Thyroid gland (tissue), 4 donors: ENCODE data around the gene SHISAL2A. TPM values are rescaled to one million over a fixed set of nuclear protein-coding genes. Genes with fewer than 3 reads are reported as not detected.
A peak's percentile ranks its signal among the peaks of the same experiment; 100 is the strongest.

Experiments
- DNase-seq, 2 donors: peaks; one replicate each; pipeline ENCODE4 v3.0.0-alpha.2; 2019
- H3K27ac ChIP-seq, 3 donors: fragments of 200-600 bp; sonication (generic); 1 replicate in 2 of 3; 2 replicates in 1 of 3; pipeline ENCODE4 v1.5.1; 2016 to 2019; ENCODE audit warnings: mild to moderate bottlenecking in 1 of 3, moderate library complexity in 1 of 3
- H3K27me3 ChIP-seq: fragments of 200-600 bp; sonication (generic); one replicate; pipeline ENCODE4 v1.5.1; 2019
- H3K36me3 ChIP-seq, 2 donors: fragments of 200-600 bp; sonication (generic); one replicate each; pipeline ENCODE4 v1.5.1; 2016 to 2019
- H3K4me1 ChIP-seq, 2 donors: fragments of 200-600 bp; sonication (generic); one replicate each; pipeline ENCODE4 v1.5.1; 2017 to 2019
- H3K4me3 ChIP-seq, 3 donors: fragments of 200-600 bp; sonication (generic); replicated peaks in 1 of 3; 1 replicate in 2 of 3; 2 replicates in 1 of 3; pipeline ENCODE4 v1.5.1; 2016; ENCODE audit warnings: mild to moderate bottlenecking in 1 of 3
- H3K9me3 ChIP-seq: fragments of 200-600 bp; sonication (generic); one replicate; pipeline ENCODE4 v1.5.1; 2017
- POLR2A ChIP-seq, 2 donors: fragments of 450-650 bp; IDR thresholded peaks; one replicate each; pipeline ENCODE4 v1.6.1; 2017; ENCODE audit warnings: antibody characterized with exemption in 2 of 2, mild to moderate bottlenecking in 2 of 2, moderate library complexity in 1 of 2
- WGBS, 2 donors: methylation state at CpG; one replicate each; pipeline ENCODE4 v1.1.5; 2017; 5-methylcytosine and 5-hydroxymethylcytosine counted together
- intact Hi-C: fragments of 100-400 bp; cut with DNase I; formaldehyde crosslinking; loops from one replicate; pipeline ENCODE4 v1.15.1; 2023
- total RNA-seq, 4 donors: library from RNA; depleted of rRNA; stranded (reverse); fragments of >200 nt; gene quantifications; one replicate each; pipeline ENCODE4 v1.2.3, GENCODE V29; 2016
- TF ChIP-seq, protein P1 (sequence below), 6 experiments: fragments of 200-600 bp in 3 of 6; fragments of 450-650 bp in 3 of 6; sonication (generic) in 3 of 6; IDR thresholded peaks; one replicate each; pipeline ENCODE4 v1.5.1; 2016 to 2019; ENCODE audit warnings: antibody characterized with exemption in 6 of 6, mild to moderate bottlenecking in 2 of 6, inconsistent platforms in 1 of 6, moderate library complexity in 1 of 6

SHISAL2A gene
- total RNA-seq, 4 donors from 2014 or later = 0.75 to 1.1 (median 0.94) TPM; not detected in 1

DNA sequence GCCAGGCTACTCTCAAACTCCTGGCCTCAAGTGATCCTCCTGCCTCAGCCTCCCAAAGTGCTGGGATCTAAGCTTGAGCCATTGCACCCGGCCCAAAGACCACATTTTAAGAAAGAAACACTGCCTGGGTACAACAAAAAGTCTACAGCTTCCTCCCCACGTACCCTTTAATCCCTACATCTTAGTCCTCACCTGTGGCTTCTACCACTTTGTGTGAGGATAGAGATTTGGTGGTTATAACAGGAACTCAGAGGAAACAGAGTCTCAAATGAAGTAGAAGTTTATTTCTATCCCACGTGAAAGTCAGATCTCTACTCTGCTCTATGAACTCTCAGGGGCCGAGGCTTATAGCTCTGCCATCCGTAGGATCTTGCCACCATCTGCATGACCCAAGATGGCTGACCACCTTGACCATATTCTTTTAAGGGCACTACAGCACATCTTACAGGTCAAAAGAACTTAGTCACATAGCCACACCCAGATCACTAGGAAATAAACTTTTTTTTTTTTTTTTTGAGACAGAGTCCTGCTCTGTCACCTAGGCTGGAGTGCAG is 17.4 kb upstream of the SHISAL2A start:
- H3K36me3 ChIP-seq = no peaks in the 10 kb centered on the region
- 76 to 88% methylated on average over 5 of the region's 5 CpGs for WGBS, 2 donors
- TF ChIP-seq, protein P1, sequence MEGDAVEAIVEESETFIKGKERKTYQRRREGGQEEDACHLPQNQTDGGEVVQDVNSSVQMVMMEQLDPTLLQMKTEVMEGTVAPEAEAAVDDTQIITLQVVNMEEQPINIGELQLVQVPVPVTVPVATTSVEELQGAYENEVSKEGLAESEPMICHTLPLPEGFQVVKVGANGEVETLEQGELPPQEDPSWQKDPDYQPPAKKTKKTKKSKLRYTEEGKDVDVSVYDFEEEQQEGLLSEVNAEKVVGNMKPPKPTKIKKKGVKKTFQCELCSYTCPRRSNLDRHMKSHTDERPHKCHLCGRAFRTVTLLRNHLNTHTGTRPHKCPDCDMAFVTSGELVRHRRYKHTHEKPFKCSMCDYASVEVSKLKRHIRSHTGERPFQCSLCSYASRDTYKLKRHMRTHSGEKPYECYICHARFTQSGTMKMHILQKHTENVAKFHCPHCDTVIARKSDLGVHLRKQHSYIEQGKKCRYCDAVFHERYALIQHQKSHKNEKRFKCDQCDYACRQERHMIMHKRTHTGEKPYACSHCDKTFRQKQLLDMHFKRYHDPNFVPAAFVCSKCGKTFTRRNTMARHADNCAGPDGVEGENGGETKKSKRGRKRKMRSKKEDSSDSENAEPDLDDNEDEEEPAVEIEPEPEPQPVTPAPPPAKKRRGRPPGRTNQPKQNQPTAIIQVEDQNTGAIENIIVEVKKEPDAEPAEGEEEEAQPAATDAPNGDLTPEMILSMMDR (IDR thresholded peaks at IDR 0.05) = no peak
- no peak for TF ChIP-seq POLR2A (IDR thresholded peaks at IDR 0.05)
- no peaks in the 10 kb centered on the region for H3K27me3 ChIP-seq
- peaks cover 0 to 10% of the 10 kb centered on the region in 2 donors for H3K4me1 ChIP-seq
- H3K27ac ChIP-seq = no peak overlapping the region
- H3K4me3 ChIP-seq = no peak overlapping the region
- no peaks in the 10 kb centered on the region for H3K9me3 ChIP-seq
- DNase-seq = no peak
- intact Hi-C loops = no loop called here

DNA sequence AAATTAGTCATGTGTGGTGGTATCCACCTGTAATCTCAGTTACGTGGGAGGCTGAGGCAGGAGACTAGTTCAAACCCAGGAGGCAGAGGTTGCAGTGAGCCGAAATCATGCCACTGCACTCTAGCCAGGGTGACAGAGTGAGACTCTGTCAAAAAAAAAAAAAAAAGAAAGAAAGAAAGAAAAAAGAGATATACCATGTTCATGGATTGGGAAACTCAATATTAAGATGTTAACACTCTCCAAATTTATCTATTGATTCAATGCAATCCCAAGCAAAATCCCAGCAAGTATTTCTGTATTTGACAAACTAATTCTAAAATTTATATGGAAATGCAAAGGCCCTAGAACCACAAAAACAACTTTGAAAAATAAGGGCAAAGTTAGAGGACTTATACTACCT is 11.0 kb upstream of the SHISAL2A start:
- Histone ChIP-seq H3K27ac (no peak overlapping the region), H3K9me3 (no peaks in the 10 kb centered on the region), H3K4me3 (no peak overlapping the region), H3K4me1 (no peaks in the 10 kb centered on the region), H3K36me3 (no peaks in the 10 kb centered on the region), H3K27me3 (no peaks in the 10 kb centered on the region)
- intact Hi-C loops = no loop called here
- TF ChIP-seq, protein P1 (IDR thresholded peaks at IDR 0.05) = no peak
- no peak for TF ChIP-seq POLR2A (IDR thresholded peaks at IDR 0.05)
- 96 to 99% methylated on average over 2 of the region's 2 CpGs for WGBS, 2 donors
- DNase-seq = no peak

DNA sequence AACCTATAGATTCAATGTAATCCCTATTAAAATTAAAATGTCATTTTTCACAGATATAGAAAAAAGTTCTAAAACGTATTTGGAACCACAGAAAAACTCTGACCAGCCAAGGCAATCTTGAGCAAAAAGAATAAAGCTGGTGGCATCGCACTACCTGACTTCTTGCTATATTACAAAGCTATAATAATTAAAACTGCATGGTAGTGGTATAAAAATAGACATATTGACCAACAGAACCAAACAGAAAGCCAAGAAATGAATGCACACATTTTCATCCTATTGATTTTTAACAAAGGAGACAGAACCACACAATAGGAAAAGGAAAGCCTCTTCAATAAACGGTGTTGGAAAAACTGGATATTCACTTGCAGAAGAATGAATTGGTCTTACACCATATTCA is 9.2 kb upstream of the SHISAL2A start:
- Histone ChIP-seq H3K4me1 (peaks cover 0 to under 1% of the 10 kb centered on the region in 2 donors), H3K27me3 (no peaks in the 10 kb centered on the region), H3K27ac (no peak overlapping the region), H3K36me3 (no peaks in the 10 kb centered on the region), H3K9me3 (no peaks in the 10 kb centered on the region), H3K4me3 (no peak overlapping the region)
- intact Hi-C loops = no loop called here
- DNase-seq = no peak
- TF ChIP-seq, protein P1 (IDR thresholded peaks at IDR 0.05) = no peak
- no peak for TF ChIP-seq POLR2A (IDR thresholded peaks at IDR 0.05)
- WGBS, 2 donors = 95 to 97% methylated on average over 3 of the region's 3 CpGs

DNA sequence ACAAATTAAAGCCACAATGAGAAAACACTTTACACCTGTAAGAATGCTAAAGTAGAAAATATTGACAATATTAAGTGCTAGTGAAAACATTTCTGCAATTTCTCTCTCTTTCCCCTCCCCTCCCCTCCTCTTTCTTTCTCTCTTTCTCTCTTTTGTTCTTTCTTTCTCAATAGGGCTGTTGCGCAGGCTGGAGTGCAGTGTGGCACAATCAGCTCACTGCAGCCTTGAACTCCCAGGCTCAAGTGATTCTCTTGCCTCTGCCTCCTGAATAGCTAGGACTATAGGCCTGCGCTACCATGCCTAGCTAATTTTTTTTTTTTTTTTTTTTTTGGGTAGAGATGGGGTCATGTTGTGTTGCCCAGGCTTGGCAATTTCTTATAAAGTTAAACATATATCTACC is 5.9 kb upstream of the SHISAL2A start:
- no peaks in the 10 kb centered on the region for H3K27me3 ChIP-seq
- 97 to 99% methylated on average over 2 of the region's 2 CpGs for WGBS, 2 donors
- H3K27ac ChIP-seq = no peak overlapping the region
- intact Hi-C loops = no loop called here
- no peak overlapping the region for H3K4me3 ChIP-seq
- TF ChIP-seq, protein P1 (IDR thresholded peaks at IDR 0.05) = no peak
- TF ChIP-seq POLR2A (IDR thresholded peaks at IDR 0.05) = no peak
- no peaks in the 10 kb centered on the region for H3K9me3 ChIP-seq
- peaks cover 7 to 9% of the 10 kb centered on the region in 2 donors for H3K4me1 ChIP-seq
- no peak for DNase-seq
- H3K36me3 ChIP-seq = no peaks in the 10 kb centered on the region

DNA sequence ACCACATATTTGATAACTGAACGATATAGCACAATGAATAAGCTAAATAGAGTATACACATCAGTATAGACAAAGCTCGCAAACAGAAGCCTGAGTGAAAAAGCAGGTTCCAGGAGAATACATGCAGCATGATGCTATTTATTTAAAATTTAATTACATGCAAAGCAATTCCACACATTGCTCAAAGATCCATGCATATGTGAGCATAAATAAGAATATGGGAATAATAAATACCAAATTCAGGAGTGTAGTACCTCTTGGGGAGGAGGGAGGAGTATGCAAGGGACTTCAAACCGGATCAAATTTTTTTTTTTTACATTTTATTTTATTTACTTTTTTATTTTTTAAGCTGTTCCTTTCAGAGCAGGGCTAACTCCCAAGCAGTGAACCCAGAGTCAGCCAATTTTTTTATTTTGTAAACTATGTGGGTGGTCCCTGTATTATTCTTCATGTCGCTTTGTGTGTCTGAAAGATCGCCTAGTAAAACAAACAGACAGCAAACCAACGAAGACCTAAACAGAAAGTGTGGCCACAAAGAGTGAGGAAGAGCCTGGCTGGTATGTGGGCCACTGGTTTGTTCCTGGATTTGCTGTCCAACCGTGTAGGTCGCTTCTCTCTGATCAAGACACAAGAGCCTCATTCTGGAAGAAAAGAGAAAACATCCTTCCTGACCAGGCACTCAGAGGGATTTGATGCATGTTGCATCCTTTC is 4.2 kb upstream of the SHISAL2A start:
- Histone ChIP-seq H3K4me3 (no peak overlapping the region), H3K27ac (peak overlapping the region in 1 of 3 donors; percentile 12), H3K4me1 (peaks cover 7 to 22% of the 10 kb centered on the region in 2 donors), H3K9me3 (no peaks in the 10 kb centered on the region), H3K36me3 (no peaks in the 10 kb centered on the region), H3K27me3 (no peaks in the 10 kb centered on the region)
- TF ChIP-seq POLR2A (IDR thresholded peaks at IDR 0.05) = no peak
- TF ChIP-seq, protein P1 (IDR thresholded peaks at IDR 0.05) = peak in 1 of 6 experiments; percentile 3
- 61 to 68% methylated on average over 8 of the region's 8 CpGs for WGBS, 2 donors
- no peak for DNase-seq
- intact Hi-C loops = no loop called here
